HG03039 (cell line): ENCODE data around the gene DIP2A.
A peak's percentile ranks its signal among the peaks of the same experiment; 100 is the strongest.
"Not testable (repeated sequence)": the region's sequence is repeated elsewhere in the genome, so short reads cannot be mapped to it uniquely, and the experiment has no call there.

ENCODE experiments used
- ATAC-seq: cut with Tn5 transposase; IDR thresholded peaks from one replicate; pipeline ENCODE4 v1.9.1; 2021; ENCODE audit warnings: mild to moderate bottlenecking, moderate library complexity; ENCODE audit not compliant: unreplicated experiment

Gene DIP2A

GRCh38 chr21:46572850-46573249, 114.2 kb downstream of the DIP2A start:
- no peak for ATAC-seq

GRCh38 chr21:46577786-46578185, 119.1 kb downstream of the DIP2A start:
- ATAC-seq: not testable (repeated sequence)

- not testable (repeated sequence) for ATAC-seq
Measured at GRCh38 chr21:46579394-46579793, 120.7 kb downstream of the DIP2A start.

- no peak for ATAC-seq
Measured at GRCh38 chr21:46581780-46582307, 123.2 kb downstream of the DIP2A start.

- ATAC-seq: no peak
Measured at GRCh38 chr21:46585191-46585953, 126.7 kb downstream of the DIP2A start.

- no peak for ATAC-seq
Measured at GRCh38 chr21:46594276-46594675, 135.6 kb downstream of the DIP2A start.

GRCh38 chr21:46596201-46596600, 137.5 kb downstream of the DIP2A start:
- no peak for ATAC-seq

- ATAC-seq: no peak
Measured at GRCh38 chr21:46597031-46597430, 138.3 kb downstream of the DIP2A start.

GRCh38 chr21:46597896-46598343, 139.2 kb downstream of the DIP2A start:
- ATAC-seq: no peak

- no peak for ATAC-seq
Measured at GRCh38 chr21:46598581-46599572, 140.2 kb downstream of the DIP2A start.

GRCh38 chr21:46600305-46600704, 141.6 kb downstream of the DIP2A start:
- no peak for ATAC-seq

GRCh38 chr21:46600978-46601377, 142.3 kb downstream of the DIP2A start:
- ATAC-seq: no peak

GRCh38 chr21:46603228-46603627, 144.5 kb downstream of the DIP2A start:
- ATAC-seq: no peak

GRCh38 chr21:46604329-46604974, 145.8 kb downstream of the DIP2A start:
- no peak for ATAC-seq

GRCh38 chr21:46604975-46605766, 146.5 kb downstream of the DIP2A start, which contains the start of gene S100B:
Gene S100B (minus strand): TSS chr21:46605082. CDS start chr21:46602415, 2,667 bp downstream.
- no peak for ATAC-seq

- peak; percentile 60 for ATAC-seq
Measured at GRCh38 chr21:46605767-46606426, 147.2 kb downstream of the DIP2A start.

- no peak for ATAC-seq
Measured at GRCh38 chr21:46606427-46606813, 147.7 kb downstream of the DIP2A start.

GRCh38 chr21:46607636-46608035, 148.9 kb downstream of the DIP2A start:
- no peak for ATAC-seq

- ATAC-seq: no peak
Measured at GRCh38 chr21:46608672-46609111, 150.0 kb downstream of the DIP2A start.
